Measurements from ENCODE around the gene ZMIZ1.

DNA sequence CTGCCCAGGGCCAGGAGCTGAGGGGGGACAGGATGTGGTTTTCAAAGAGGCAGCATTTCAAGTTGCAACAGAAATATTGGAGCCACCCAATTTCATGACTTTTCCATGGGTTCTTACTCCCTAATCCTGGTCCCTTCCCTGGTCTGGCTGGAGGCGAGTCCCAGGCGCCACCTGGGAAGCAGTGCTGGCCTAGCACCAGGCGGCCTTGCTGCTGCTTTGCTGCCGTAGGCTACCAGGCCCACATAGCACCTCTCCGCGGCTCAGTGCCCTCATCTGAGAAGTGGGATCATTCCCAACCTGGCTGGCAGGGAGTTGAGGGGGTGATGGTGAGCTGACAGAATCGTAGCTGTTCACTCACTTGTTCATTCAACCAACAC, 33.7 kb downstream of the ZMIZ1 start:
- TF ChIP-seq YY1 (IDR thresholded peaks at IDR 0.05; ENCODE audit: insufficient read depth, insufficient read length), result no peak
- no peak for TF ChIP-seq ZNF274 (IDR thresholded peaks at IDR 0.05; ENCODE audit: low read depth, low read length)

Data from NT2/D1 (cell line).